SK-N-SH treated with all-trans-retinoic acid at 6 μM for 48 hours (cell line): ENCODE data around the gene AGAP5.

Source experiments
- ARNTL ChIP-seq: fragments of 450-650 bp; formaldehyde crosslinking; IDR thresholded peaks from 2 replicates; pipeline ENCODE4 v1.5.0; 2020; ENCODE audit warnings: low read depth, mild to moderate bottlenecking, moderate library complexity, borderline replicate concordance
- ESRRG ChIP-seq: fragments of 250-450 bp; sonication (Bioruptor Pico); IDR thresholded peaks from 2 replicates; pipeline ENCODE4 v1.6.1; 2021; ENCODE audit warnings: mild to moderate bottlenecking
- SNAI2 ChIP-seq: fragments of 250-450 bp; sonication (Bioruptor Pico); IDR thresholded peaks from 2 replicates; pipeline ENCODE4 v1.5.0; 2020; ENCODE audit warnings: mild to moderate bottlenecking, moderate library complexity
- TOX ChIP-seq: fragments of 250-450 bp; sonication (Bioruptor Pico); IDR thresholded peaks from 2 replicates; pipeline ENCODE4 v1.8.0; 2021; ENCODE audit warnings: mild to moderate bottlenecking, moderate library complexity, borderline replicate concordance
- ZC3H10 ChIP-seq: fragments of 250-450 bp; sonication (Bioruptor Pico); IDR thresholded peaks from 2 replicates; pipeline ENCODE4 v1.5.1; 2021; ENCODE audit warnings: mild to moderate bottlenecking, moderate library complexity
- ZNF70 ChIP-seq: fragments of 450-650 bp; formaldehyde crosslinking; IDR thresholded peaks from 2 replicates; pipeline ENCODE4 v1.5.0; 2020; ENCODE audit warnings: mild to moderate bottlenecking, moderate library complexity
- ZNF8 ChIP-seq: fragments of 450-650 bp; formaldehyde crosslinking; IDR thresholded peaks from 2 replicates; pipeline ENCODE4 v1.5.0; 2020; ENCODE audit warnings: mild to moderate bottlenecking, moderate library complexity
- TF ChIP-seq, protein P1 (sequence below): fragments of 250-450 bp; sonication (Bioruptor Pico); IDR thresholded peaks from 2 replicates; pipeline ENCODE4 v1.5.1; 2020; ENCODE audit warnings: low read depth, mild to moderate bottlenecking, moderate library complexity
- TF ChIP-seq, protein P2 (sequence below): fragments of 250-450 bp; sonication (Bioruptor Pico); IDR thresholded peaks from 2 replicates; pipeline ENCODE4 v1.8.0; 2020; ENCODE audit warnings: mild to moderate bottlenecking, moderate library complexity, borderline replicate concordance

DNA sequence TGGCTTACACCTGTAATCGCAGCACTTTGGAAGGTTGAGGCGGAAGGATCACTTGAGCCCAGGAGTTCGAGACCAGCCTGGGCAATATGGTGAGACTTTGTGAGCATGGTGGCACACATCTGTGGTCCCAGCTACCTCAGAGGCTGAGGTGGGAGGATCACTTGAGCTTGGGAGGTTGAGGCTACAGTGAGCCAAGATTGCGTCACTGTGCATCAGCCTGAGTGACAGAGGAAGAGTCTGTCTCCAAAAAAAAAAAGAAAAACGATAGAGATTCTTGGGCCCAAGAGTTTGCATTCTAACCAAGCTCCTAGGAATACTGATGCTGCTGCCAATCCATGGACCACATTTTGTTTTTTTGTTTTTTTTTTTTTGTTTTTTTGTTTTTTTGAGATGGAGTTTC is 68.7 kb downstream of the AGAP5 start:
- TF ChIP-seq SNAI2 (CRISPR knock-in tag) (no peak), ZNF8 (CRISPR knock-in tag) (no peak), ARNTL (no peak), ZC3H10 (CRISPR knock-in tag) (no peak), TOX (CRISPR knock-in tag) (no peak), ZNF70 (CRISPR knock-in tag) (no peak), ESRRG (no peak)
- TF ChIP-seq, protein P1, sequence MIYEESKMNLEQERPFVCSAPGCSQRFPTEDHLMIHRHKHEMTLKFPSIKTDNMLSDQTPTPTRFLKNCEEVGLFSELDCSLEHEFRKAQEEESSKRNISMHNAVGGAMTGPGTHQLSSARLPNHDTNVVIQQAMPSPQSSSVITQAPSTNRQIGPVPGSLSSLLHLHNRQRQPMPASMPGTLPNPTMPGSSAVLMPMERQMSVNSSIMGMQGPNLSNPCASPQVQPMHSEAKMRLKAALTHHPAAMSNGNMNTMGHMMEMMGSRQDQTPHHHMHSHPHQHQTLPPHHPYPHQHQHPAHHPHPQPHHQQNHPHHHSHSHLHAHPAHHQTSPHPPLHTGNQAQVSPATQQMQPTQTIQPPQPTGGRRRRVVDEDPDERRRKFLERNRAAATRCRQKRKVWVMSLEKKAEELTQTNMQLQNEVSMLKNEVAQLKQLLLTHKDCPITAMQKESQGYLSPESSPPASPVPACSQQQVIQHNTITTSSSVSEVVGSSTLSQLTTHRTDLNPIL: no peak
- TF ChIP-seq, protein P2, sequence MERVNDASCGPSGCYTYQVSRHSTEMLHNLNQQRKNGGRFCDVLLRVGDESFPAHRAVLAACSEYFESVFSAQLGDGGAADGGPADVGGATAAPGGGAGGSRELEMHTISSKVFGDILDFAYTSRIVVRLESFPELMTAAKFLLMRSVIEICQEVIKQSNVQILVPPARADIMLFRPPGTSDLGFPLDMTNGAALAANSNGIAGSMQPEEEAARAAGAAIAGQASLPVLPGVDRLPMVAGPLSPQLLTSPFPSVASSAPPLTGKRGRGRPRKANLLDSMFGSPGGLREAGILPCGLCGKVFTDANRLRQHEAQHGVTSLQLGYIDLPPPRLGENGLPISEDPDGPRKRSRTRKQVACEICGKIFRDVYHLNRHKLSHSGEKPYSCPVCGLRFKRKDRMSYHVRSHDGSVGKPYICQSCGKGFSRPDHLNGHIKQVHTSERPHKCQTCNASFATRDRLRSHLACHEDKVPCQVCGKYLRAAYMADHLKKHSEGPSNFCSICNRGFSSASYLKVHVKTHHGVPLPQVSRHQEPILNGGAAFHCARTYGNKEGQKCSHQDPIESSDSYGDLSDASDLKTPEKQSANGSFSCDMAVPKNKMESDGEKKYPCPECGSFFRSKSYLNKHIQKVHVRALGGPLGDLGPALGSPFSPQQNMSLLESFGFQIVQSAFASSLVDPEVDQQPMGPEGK (CRISPR knock-in tag): no peak
